WTC11 (cell line): ENCODE measurements around the gene ZBTB16. TPM values are rescaled to one million over a fixed set of nuclear protein-coding genes. Genes with fewer than 3 reads are reported as not detected.

Source experiments
- ATAC-seq: fragments of 200-7000 bp; cut with Tn5 transposase; 2 replicates; pipeline ENCODE4 v1.10.0; 2021; ENCODE audit warnings: mild to moderate bottlenecking, moderate library complexity
- CTCF ChIA-PET: fragments of 300-600 bp; sonication (Branson Sonifier 250); formaldehyde crosslinking; loops from one replicate; lab custom pipeline; 2021; ENCODE audit warnings: antibody characterized with exemption; lab: Charles Lee
- POLR2A ChIA-PET: fragments of 350-600 bp; sonication (Branson Sonifier 250); formaldehyde crosslinking; loops from one replicate; lab custom pipeline; 2021; ENCODE audit warnings: antibody characterized with exemption; lab: Charles Lee
- DNase-seq: peaks from one replicate; pipeline ENCODE4 v3.0.0; 2021; ENCODE audit warnings: low spot score
- H3K27ac Mint-ChIP-seq: 2 replicates; pipeline ENCODE4 v1.8.0; 2021; ENCODE audit warnings: mixed read lengths
- H3K27me3 Mint-ChIP-seq: 2 replicates; pipeline ENCODE4 v1.8.0; 2021; ENCODE audit warnings: low read depth, mild to moderate bottlenecking, moderate library complexity, mixed read lengths
- H3K36me3 Mint-ChIP-seq: 2 replicates; pipeline ENCODE4 v1.8.0; 2021; ENCODE audit warnings: mixed read lengths
- H3K4me1 Mint-ChIP-seq: 2 replicates; pipeline ENCODE4 v1.8.0; 2022; ENCODE audit warnings: mixed read lengths
- H3K4me3 Mint-ChIP-seq: 2 replicates; pipeline ENCODE4 v1.8.0; 2021; ENCODE audit warnings: mild to moderate bottlenecking, moderate library complexity, mixed read lengths
- H3K9me3 Mint-ChIP-seq: 2 replicates; pipeline ENCODE4 v1.8.0; 2021; ENCODE audit warnings: mixed read lengths
- ARID4B ChIP-seq: sonication (generic); formaldehyde crosslinking; IDR thresholded peaks from 2 replicates; pipeline ENCODE4 v1.8.0; 2023; ENCODE audit warnings: missing genetic modification reagents, mild to moderate bottlenecking, borderline replicate concordance
- CDX4 ChIP-seq: fragments of 250-450 bp; sonication (Bioruptor Pico); IDR thresholded peaks from 2 replicates; pipeline ENCODE4 v1.9.0; 2021; ENCODE audit warnings: moderate library complexity, mild to moderate bottlenecking, inconsistent platforms, borderline replicate concordance
- CREB1 ChIP-seq: sonication (generic); formaldehyde crosslinking; IDR thresholded peaks from 2 replicates; pipeline ENCODE4 v1.8.0; 2023; ENCODE audit warnings: mild to moderate bottlenecking, missing genetic modification reagents
- ESRRA ChIP-seq: sonication (generic); formaldehyde crosslinking; IDR thresholded peaks from 2 replicates; pipeline ENCODE4 v1.8.1; 2022; ENCODE audit warnings: mild to moderate bottlenecking, missing genetic modification reagents, borderline replicate concordance
- ETV6 ChIP-seq: sonication (generic); formaldehyde crosslinking; IDR thresholded peaks from 2 replicates; pipeline ENCODE4 v1.8.1; 2022; ENCODE audit warnings: mild to moderate bottlenecking, missing genetic modification reagents
- FOXP4 ChIP-seq: sonication (generic); formaldehyde crosslinking; IDR thresholded peaks from 2 replicates; pipeline ENCODE4 v1.8.0; 2022; ENCODE audit warnings: mild to moderate bottlenecking, missing genetic modification reagents
- GRHL2 ChIP-seq: fragments of 250-450 bp; sonication (Bioruptor Pico); IDR thresholded peaks from 2 replicates; pipeline ENCODE4 v1.8.0; 2022; ENCODE audit warnings: mild to moderate bottlenecking, moderate library complexity; ENCODE audit not compliant: insufficient replicate concordance, severe bottlenecking
- HMGA2 ChIP-seq: fragments of 250-450 bp; sonication (Bioruptor Pico); IDR thresholded peaks from 2 replicates; pipeline ENCODE4 v1.4.0; 2021; ENCODE audit warnings: mild to moderate bottlenecking, moderate library complexity
- JUN ChIP-seq: sonication (generic); formaldehyde crosslinking; IDR thresholded peaks from 2 replicates; pipeline ENCODE4 v1.8.0; 2023; ENCODE audit warnings: mild to moderate bottlenecking, missing genetic modification reagents
- MAX ChIP-seq: sonication (generic); formaldehyde crosslinking; IDR thresholded peaks from 2 replicates; pipeline ENCODE4 v1.8.0; 2022; ENCODE audit warnings: mild to moderate bottlenecking, missing genetic modification reagents
- MYBL2 ChIP-seq: sonication (generic); formaldehyde crosslinking; IDR thresholded peaks from 2 replicates; pipeline ENCODE4 v1.8.1; 2023; ENCODE audit warnings: mild to moderate bottlenecking, moderate library complexity, missing genetic modification reagents
- NFYB ChIP-seq: sonication (generic); formaldehyde crosslinking; conservative IDR thresholded peaks from 2 replicates; pipeline ENCODE4 v1.8.0; 2022; ENCODE audit warnings: low read depth, missing genetic modification reagents
- NR3C1 ChIP-seq: sonication (generic); formaldehyde crosslinking; conservative IDR thresholded peaks from 2 replicates; pipeline ENCODE4 v1.8.1; 2023; ENCODE audit warnings: low read depth, mild to moderate bottlenecking, missing genetic modification reagents
- RORB ChIP-seq: fragments of 250-450 bp; sonication (Bioruptor Pico); IDR thresholded peaks from 2 replicates; pipeline ENCODE4 v1.9.0; 2021; ENCODE audit warnings: mild to moderate bottlenecking
- SMAD4 ChIP-seq: sonication (generic); formaldehyde crosslinking; IDR thresholded peaks from 2 replicates; pipeline ENCODE4 v1.8.0; 2022; ENCODE audit warnings: mild to moderate bottlenecking, missing genetic modification reagents
- SP1 ChIP-seq: sonication (generic); formaldehyde crosslinking; conservative IDR thresholded peaks from 2 replicates; pipeline ENCODE4 v1.8.1; 2022; ENCODE audit warnings: missing genetic modification reagents
- STAT6 ChIP-seq: sonication (generic); formaldehyde crosslinking; conservative IDR thresholded peaks from 2 replicates; pipeline ENCODE4 v1.8.1; 2023; ENCODE audit warnings: mild to moderate bottlenecking, low read depth, missing genetic modification reagents, moderate library complexity
- TEAD1 ChIP-seq: sonication (generic); formaldehyde crosslinking; IDR thresholded peaks from 2 replicates; pipeline ENCODE4 v1.8.0; 2022; ENCODE audit warnings: mild to moderate bottlenecking, missing genetic modification reagents
- USF2 ChIP-seq: sonication (generic); formaldehyde crosslinking; IDR thresholded peaks from 2 replicates; pipeline ENCODE4 v1.8.1; 2023; ENCODE audit warnings: mild to moderate bottlenecking, missing genetic modification reagents, moderate library complexity
- ZBTB43 ChIP-seq: sonication (generic); formaldehyde crosslinking; IDR thresholded peaks from 2 replicates; pipeline ENCODE4 v1.8.1; 2023; ENCODE audit warnings: mild to moderate bottlenecking, missing genetic modification reagents
- ZNF138 ChIP-seq: sonication (generic); formaldehyde crosslinking; conservative IDR thresholded peaks from 2 replicates; pipeline ENCODE4 v1.8.1; 2022; ENCODE audit warnings: mild to moderate bottlenecking, moderate library complexity, missing genetic modification reagents
- ZNF219 ChIP-seq: sonication (generic); formaldehyde crosslinking; IDR thresholded peaks from 2 replicates; pipeline ENCODE4 v1.8.0; 2023; ENCODE audit warnings: missing genetic modification reagents, mild to moderate bottlenecking, borderline replicate concordance
- ZNF232 ChIP-seq: sonication (generic); formaldehyde crosslinking; IDR thresholded peaks from 2 replicates; pipeline ENCODE4 v1.8.0; 2022; ENCODE audit warnings: mild to moderate bottlenecking, missing genetic modification reagents
- total RNA-seq: library from RNA; stranded (reverse); gene quantifications from 3 replicates; pipeline ENCODE4 v1.2.3, GENCODE V29; 2021

The ZBTB16 gene
- total RNA-seq, 1 experiment from 2014 or later: 0.57 TPM

- no peak for TF ChIP-seq STAT6 (CRISPR knock-in tag)
- TF ChIP-seq ARID4B (CRISPR knock-in tag): no peak
- TF ChIP-seq ZNF219: no peak
- TF ChIP-seq ZNF138 (CRISPR knock-in tag): no peak
- TF ChIP-seq FOXP4 (CRISPR knock-in tag): no peak
- TF ChIP-seq ZNF232 (CRISPR knock-in tag): no peak
- TF ChIP-seq SP1 (CRISPR knock-in tag): no peak
- no peak for TF ChIP-seq MAX
- TF ChIP-seq RORB (CRISPR knock-in tag): no peak
Measured at GRCh38 chr11:114158421-114158820, 98.9 kb downstream of the ZBTB16 start (continued).

- H3K36me3 Mint-ChIP-seq: no peaks in the 10 kb centered on the region
- no peak overlapping the region for H3K4me3 Mint-ChIP-seq
- CTCF ChIA-PET: no interaction called here
- POLR2A ChIA-PET: no interaction called here
- H3K27ac Mint-ChIP-seq: no peak overlapping the region
- peaks cover 28% of the 10 kb centered on the region for H3K4me1 Mint-ChIP-seq
- DNase-seq (no peak), ATAC-seq (no peak)
- no peaks in the 10 kb centered on the region; the same call in 1 of the 2 replicates for H3K27me3 Mint-ChIP-seq
- H3K9me3 Mint-ChIP-seq: no peaks in the 10 kb centered on the region
- no peak for TF ChIP-seq RORB (CRISPR knock-in tag)
- TF ChIP-seq GRHL2 (CRISPR knock-in tag): no peak
- no peak for TF ChIP-seq USF2
- no peak for TF ChIP-seq JUN (CRISPR knock-in tag)
- no peak for TF ChIP-seq HMGA2 (CRISPR knock-in tag)
- TF ChIP-seq ZBTB43 (CRISPR knock-in tag): no peak
- no peak for TF ChIP-seq TEAD1
- TF ChIP-seq SMAD4 (CRISPR knock-in tag): no peak
- TF ChIP-seq ESRRA (CRISPR knock-in tag): no peak
- TF ChIP-seq NR3C1: no peak
- TF ChIP-seq CDX4 (CRISPR knock-in tag): no peak
- TF ChIP-seq NFYB: no peak
- no peak for TF ChIP-seq STAT6 (CRISPR knock-in tag)
- no peak for TF ChIP-seq MYBL2 (CRISPR knock-in tag)
- TF ChIP-seq CREB1 (CRISPR knock-in tag): no peak
- TF ChIP-seq ETV6: no peak
Measured at GRCh38 chr11:114158886-114159285, 99.4 kb downstream of the ZBTB16 start.
